GM18502 (cell line): ENCODE results near the gene BMP5.
"Not testable (repeated sequence)": the region's sequence is repeated elsewhere in the genome, so short reads cannot be mapped to it uniquely, and the experiment has no call there.

ENCODE experiments used
- ATAC-seq: cut with Tn5 transposase; IDR thresholded peaks from one replicate; pipeline ENCODE4 v1.9.1; 2021; ENCODE audit warnings: mild to moderate bottlenecking; ENCODE audit not compliant: unreplicated experiment, poor library complexity

The BMP5 gene

DNA sequence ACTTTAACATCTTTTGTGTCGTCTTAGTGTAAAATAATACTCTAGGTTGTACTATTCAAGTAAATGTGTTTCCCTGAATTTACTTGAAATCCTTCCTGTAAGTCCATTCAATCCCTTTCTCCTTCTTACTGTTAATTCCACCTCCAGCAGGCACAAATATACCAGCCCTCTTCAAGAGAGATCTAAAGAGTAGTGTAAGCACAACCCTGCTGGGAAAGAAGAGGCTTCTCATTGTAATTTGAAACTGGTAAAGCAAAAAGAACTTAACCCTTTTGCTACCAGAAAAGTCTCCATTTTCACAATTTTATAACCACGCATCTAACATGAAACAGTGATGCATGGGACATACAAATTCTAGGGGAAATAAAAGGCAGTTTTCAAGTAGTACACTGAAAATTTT, at the start of gene BMP5:
BMP5 (minus strand) TSS at position 191 of the 400 bp plus-strand sequence. CDS start 725 bp downstream, outside the sequence.
- ATAC-seq = no peak

DNA sequence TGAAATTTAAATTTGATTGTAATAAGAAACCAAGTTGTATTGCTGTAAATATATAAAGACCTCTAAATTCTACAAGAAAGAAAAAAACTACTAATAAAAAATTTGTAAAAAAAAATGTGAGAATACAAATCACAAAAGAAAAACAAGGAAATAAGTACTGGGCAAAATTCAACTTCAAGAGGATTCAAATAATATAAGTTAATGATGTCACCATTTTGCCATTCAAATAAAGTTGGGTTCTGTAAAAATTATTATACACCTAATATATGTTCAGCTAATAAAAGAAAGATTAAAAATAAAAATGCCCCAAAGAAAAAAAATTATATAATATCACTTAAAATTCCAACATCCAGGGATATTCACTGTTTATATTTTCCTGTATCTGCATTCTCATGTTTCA, 47.0 kb upstream of the BMP5 start:
- no peak for ATAC-seq

- ATAC-seq = no peak
Measured at GRCh38 chr6:55919716-55920308, 44.4 kb upstream of the BMP5 start.

GRCh38 chr6:55918639-55919038, 43.2 kb upstream of the BMP5 start:
- no peak for ATAC-seq

- no peak for ATAC-seq
Measured at GRCh38 chr6:55917751-55918415, 42.5 kb upstream of the BMP5 start.

DNA sequence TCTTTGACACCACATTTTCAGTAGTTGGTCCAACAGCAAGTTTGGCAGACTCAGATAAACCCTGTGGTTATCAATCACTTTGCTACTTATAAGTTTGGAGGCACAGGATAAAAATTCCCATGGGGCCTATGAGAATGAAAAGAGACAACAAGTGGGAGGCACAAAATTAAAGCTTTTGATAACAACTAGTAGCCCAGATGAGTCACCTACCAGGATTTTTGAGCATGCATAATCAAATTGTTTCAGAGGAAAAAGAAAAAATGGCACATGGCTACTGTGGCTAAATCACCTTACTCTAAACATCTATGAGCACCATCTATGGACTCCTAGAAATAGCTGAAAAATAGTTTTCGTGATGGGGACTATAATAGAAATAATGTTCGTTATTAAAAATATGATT, 40.8 kb upstream of the BMP5 start:
- ATAC-seq = no peak

DNA sequence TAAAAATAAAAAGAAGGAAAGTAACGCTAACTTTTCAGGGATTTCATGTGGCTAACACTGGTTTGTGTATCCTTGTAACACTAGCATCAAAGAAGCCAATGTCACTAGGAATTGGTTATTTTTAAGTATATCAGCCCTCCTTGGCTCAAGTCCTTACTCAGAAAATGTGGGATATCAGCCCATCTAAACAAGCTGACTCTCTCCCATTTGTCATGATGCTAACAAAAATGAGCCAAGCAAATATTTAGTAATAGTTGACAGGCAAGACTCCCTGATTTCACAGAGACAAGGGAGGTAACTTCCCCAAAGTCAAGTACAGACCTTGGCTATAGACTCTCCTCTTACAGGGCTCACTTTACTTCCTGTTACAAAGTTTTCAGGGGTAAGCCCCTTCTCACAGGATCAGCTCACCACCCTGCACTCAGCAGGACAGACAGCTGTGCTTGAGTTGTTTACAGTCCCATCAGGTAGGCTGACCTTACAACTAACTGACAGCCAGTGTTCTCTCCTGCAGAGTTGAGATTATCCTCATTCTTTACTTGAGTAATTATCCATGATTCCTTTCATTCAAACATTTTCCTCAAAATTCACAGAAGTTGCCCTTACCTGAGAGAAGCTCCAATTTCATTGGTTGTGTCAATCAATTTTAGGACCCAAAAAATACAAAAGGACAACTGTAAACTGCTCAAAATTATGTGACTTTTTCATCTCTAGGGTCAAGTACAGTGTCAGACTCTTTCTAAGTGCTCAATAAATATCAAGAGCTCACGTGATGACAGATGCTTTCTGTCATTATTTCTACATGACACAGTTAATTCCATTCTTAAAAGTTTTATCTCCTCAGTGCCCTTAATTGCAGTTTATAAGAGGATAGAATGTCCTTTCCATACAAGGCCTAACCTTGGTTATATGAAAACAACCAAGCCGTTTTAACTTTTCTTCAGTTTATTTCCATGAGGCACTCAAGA, 38.1 kb upstream of the BMP5 start:
- peak; percentile 81 for ATAC-seq

DNA sequence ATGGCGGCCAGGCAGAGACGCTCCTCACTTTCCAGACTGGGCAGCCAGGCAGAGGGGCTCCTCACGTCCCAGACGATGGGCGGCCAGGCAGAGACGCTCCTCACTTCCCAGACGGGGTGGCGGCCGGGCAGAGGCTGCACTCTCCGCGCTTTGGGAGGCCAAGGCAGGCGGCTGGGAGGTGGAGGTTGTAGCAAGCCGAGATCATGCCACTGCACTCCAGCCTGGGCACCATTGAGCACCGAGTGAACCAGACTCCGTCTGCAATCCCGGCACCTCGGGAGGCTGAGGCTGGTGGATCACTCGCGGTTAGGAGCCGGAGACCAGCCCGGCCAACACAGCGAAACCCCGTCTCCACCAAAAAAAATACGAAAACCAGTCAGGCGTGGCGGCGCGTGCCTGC, 35.1 kb upstream of the BMP5 start:
- not testable (repeated sequence) for ATAC-seq

GRCh38 chr6:55909911-55910310, 34.5 kb upstream of the BMP5 start:
- not testable (repeated sequence) for ATAC-seq

GRCh38 chr6:55902796-55903195, 27.4 kb upstream of the BMP5 start:
- ATAC-seq = no peak

DNA sequence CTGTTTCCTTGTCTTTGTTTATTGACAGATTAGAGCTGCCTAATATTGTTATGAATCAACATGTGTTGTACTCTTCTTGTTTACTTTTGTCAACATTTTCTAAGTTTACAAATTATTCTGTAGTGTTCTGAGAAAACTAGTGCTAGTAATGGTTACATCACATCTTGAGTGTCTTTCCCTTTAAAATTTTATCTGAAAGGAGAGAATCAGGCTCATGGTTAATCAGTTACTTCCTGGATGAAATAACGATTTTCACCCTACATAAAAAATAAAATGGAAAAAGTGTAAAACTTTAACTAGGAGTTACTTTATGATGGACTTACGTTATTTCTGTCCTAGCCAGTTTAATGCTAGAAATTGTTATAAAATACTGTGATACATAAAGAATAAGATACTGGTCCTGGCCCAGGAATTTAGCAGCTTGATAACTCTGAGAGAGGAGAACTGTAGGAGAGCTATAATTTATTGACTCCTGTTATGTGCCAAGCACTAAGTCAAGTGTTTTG, 26.4 kb upstream of the BMP5 start:
- ATAC-seq = no peak

- ATAC-seq = no peak
Measured at GRCh38 chr6:55898342-55898741, 23.0 kb upstream of the BMP5 start.

DNA sequence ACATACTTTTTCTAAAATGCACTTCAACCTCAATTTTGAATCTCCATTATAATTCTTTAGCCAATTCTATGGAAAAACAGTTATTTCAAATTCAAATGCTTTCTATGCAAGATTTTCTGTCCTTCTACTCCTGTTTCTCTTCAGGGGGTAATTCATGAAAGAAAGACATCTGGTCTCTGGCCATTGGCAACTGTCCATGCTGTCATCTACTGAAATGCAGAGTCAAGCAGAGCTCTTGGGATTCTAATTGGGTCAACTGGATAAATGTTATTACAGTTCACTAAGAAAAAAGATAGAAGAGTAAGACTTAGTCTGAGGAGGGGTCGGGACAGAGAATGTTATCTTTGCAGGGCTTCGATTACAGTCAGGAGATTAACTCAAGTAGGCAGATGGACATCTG, 22.0 kb upstream of the BMP5 start:
- no peak for ATAC-seq

DNA sequence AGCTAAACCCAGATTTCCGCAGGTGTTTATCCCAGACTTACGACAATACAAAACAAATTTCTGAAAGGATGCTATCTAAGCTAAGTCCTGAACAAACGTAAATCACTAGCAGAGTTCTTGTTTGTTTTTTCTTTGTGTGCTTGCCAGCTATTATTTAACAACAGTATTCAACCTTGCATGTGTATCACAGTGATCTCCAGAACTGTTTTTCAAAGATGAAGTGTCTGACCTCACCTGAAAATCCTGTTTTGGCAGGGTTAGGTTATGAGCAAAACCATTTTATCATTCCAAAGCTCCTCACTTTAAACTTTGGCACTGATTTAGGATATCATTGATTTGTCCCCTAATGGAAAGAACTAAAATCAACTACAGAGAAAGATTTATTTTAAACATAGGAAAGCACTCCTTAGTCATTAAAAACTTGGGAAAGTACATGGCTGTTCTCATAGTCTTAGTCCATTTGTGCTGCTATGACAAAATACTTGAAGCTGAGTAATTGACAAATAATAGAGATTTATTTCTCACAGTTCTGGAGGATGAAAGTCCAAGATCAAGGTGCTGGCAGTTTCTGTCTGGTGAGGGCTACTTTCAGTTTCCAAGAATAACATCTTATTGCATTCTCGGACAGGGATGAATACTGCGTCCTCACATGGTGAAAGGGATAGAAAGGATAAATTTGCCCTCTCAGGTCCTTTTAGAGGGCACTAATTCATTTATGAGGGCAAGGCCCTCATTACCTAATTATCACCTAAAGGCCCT, 20.8 kb upstream of the BMP5 start:
- ATAC-seq = no peak

- ATAC-seq = no peak
Measured at GRCh38 chr6:55892749-55893357, 17.5 kb upstream of the BMP5 start.

DNA sequence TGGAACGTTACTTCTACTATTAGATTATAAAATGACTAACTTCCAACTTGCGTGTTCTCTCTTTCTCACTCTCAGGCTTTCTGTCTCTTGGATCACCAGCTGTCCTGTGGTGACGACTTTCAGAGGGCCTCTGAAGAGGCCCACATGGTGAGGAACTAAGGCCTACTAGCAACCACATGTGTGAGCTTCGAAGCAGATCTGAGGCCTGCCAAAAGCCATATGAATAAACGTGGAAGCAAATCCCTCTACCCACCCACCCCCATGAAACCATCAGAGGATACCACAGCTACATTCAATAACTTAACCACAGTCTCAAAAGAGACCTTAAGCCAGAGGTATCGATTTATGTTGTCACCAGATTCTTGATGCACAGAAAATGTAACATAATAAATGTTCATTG, 13.5 kb upstream of the BMP5 start:
- ATAC-seq = no peak

- ATAC-seq = no peak
Measured at GRCh38 chr6:55886185-55886836, 10.9 kb upstream of the BMP5 start.

- ATAC-seq = no peak
Measured at GRCh38 chr6:55882718-55883569, 7.6 kb upstream of the BMP5 start.
